Neural progenitor cell (in vitro differentiated cells): Measurements from ENCODE around the gene NOS3.

ENCODE experiments used
- EZH2 ChIP-seq: fragments of 200-600 bp; sonication (generic); IDR thresholded peaks from 2 replicates; pipeline ENCODE4 v1.6.1; 2017; ENCODE audit warnings: antibody characterized with exemption, mild to moderate bottlenecking, moderate library complexity
- EZH2phosphoT487 ChIP-seq: fragments of 200-600 bp; sonication (generic); IDR thresholded peaks from 2 replicates; pipeline ENCODE4 v1.6.1; 2017; ENCODE audit warnings: antibody characterized with exemption
- TF ChIP-seq, protein P1 (sequence below): fragments of 200-600 bp; sonication (generic); IDR thresholded peaks from 2 replicates; pipeline ENCODE4 v1.5.1; 2017; ENCODE audit warnings: antibody characterized with exemption, mild to moderate bottlenecking

DNA sequence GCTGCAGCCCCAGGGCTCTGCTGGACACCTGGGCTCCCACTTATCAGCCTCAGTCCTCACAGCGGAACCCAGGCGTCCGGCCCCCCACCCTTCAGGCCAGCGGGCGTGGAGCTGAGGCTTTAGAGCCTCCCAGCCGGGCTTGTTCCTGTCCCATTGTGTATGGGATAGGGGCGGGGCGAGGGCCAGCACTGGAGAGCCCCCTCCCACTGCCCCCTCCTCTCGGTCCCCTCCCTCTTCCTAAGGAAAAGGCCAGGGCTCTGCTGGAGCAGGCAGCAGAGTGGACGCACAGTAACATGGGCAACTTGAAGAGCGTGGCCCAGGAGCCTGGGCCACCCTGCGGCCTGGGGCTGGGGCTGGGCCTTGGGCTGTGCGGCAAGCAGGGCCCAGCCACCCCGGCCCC lies 2.7 kb downstream of the NOS3 start:
- TF ChIP-seq, protein P1, sequence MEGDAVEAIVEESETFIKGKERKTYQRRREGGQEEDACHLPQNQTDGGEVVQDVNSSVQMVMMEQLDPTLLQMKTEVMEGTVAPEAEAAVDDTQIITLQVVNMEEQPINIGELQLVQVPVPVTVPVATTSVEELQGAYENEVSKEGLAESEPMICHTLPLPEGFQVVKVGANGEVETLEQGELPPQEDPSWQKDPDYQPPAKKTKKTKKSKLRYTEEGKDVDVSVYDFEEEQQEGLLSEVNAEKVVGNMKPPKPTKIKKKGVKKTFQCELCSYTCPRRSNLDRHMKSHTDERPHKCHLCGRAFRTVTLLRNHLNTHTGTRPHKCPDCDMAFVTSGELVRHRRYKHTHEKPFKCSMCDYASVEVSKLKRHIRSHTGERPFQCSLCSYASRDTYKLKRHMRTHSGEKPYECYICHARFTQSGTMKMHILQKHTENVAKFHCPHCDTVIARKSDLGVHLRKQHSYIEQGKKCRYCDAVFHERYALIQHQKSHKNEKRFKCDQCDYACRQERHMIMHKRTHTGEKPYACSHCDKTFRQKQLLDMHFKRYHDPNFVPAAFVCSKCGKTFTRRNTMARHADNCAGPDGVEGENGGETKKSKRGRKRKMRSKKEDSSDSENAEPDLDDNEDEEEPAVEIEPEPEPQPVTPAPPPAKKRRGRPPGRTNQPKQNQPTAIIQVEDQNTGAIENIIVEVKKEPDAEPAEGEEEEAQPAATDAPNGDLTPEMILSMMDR, result no peak
- TF ChIP-seq EZH2, result no peak
- TF ChIP-seq EZH2phosphoT487, result no peak
